Measurements from ENCODE around the gene SLC17A5. TPM values are rescaled to one million over a fixed set of nuclear protein-coding genes. Genes with fewer than 3 reads are reported as not detected.
"Not testable (repeated sequence)": the region's sequence is repeated elsewhere in the genome, so short reads cannot be mapped to it uniquely, and the experiment has no call there.

Gene SLC17A5
- total and polyA plus RNA-seq, 12 donors = 1.5 to 20.3 (median 12.8) TPM

DNA sequence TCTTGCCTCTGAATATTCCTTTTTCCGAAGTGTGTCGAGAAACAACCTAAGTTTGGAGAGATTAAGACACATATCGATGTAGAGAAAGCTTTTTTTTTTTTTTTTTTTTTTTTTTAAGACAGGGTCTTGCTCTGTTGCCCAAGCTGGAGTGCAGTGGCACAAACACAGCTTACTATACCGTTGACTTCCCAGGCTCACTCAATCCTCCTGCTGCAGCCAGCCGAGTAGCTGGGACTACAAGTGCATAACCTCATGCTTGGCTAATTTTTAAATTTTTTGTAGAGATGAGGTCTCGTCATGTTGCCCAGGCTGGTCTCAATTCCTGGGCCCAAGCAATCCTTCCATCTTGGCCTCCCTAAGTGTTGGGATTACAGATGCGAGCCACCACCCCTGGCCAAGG, 21.4 kb downstream of the SLC17A5 start:
- H3K27ac ChIP-seq = no peak overlapping the region
- intact Hi-C loops (cut with DNase I) = no loop called here
- no peaks in the 10 kb centered on the region for H3K27me3 ChIP-seq

DNA sequence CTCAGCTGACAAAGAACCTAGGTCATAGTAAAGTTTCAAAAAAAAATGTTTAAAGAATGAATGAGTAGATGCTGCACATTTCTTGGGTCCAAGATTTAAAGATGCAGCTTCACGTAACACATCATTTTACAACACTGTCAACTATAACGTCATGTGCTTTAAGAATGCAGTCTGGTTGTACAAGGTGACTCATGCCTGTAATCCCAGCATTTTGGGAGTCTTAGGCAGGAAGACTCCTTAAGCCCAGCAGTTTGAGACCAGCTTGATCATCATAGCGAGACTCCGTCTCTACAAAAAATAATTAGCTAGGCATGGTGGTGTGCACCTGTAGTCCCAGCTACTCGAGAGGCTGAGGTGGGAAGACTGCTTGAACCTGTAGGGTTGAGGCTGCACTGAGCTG, 21.9 kb downstream of the SLC17A5 start:
- 87 to 97% (median 93%) methylated on average over 5 of the region's 5 CpGs for WGBS, 4 donors
- no peaks in the 10 kb centered on the region for H3K27me3 ChIP-seq
- no peak overlapping the region for H3K27ac ChIP-seq
- H3K36me3 ChIP-seq (replicated peaks in 1 of 2) = peaks cover 0 to 21% of the 10 kb centered on the region in 2 donors
- intact Hi-C loops (cut with DNase I) = no loop called here
- H3K4me1 ChIP-seq (replicated peaks in 1 of 2) = no peaks in the 10 kb centered on the region
- H3K4me3 ChIP-seq = no peak overlapping the region
- TF ChIP-seq, protein P1, sequence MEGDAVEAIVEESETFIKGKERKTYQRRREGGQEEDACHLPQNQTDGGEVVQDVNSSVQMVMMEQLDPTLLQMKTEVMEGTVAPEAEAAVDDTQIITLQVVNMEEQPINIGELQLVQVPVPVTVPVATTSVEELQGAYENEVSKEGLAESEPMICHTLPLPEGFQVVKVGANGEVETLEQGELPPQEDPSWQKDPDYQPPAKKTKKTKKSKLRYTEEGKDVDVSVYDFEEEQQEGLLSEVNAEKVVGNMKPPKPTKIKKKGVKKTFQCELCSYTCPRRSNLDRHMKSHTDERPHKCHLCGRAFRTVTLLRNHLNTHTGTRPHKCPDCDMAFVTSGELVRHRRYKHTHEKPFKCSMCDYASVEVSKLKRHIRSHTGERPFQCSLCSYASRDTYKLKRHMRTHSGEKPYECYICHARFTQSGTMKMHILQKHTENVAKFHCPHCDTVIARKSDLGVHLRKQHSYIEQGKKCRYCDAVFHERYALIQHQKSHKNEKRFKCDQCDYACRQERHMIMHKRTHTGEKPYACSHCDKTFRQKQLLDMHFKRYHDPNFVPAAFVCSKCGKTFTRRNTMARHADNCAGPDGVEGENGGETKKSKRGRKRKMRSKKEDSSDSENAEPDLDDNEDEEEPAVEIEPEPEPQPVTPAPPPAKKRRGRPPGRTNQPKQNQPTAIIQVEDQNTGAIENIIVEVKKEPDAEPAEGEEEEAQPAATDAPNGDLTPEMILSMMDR (IDR thresholded peaks at IDR 0.05) = no peak
- TF ChIP-seq POLR2A (IDR thresholded peaks at IDR 0.05) = no peak
- no peak for DNase-seq
- no peaks in the 10 kb centered on the region for H3K9me3 ChIP-seq (replicated peaks in 1 of 3)

More for the DNA sequence above, 21.4 kb downstream of the SLC17A5 start:
- no peak overlapping the region for H3K4me3 ChIP-seq
- H3K4me1 ChIP-seq (replicated peaks in 1 of 2) = no peaks in the 10 kb centered on the region
- no peaks in the 10 kb centered on the region for H3K9me3 ChIP-seq (replicated peaks in 1 of 3)
- WGBS, 4 donors = 93 to 99% (median 97%) methylated on average over 7 of the region's 7 CpGs
- peaks cover 0 to 21% of the 10 kb centered on the region in 2 donors for H3K36me3 ChIP-seq (replicated peaks in 1 of 2)
- no peak for DNase-seq
- TF ChIP-seq, protein P1 (IDR thresholded peaks at IDR 0.05) = no peak
- no peak for TF ChIP-seq POLR2A (IDR thresholded peaks at IDR 0.05)

DNA sequence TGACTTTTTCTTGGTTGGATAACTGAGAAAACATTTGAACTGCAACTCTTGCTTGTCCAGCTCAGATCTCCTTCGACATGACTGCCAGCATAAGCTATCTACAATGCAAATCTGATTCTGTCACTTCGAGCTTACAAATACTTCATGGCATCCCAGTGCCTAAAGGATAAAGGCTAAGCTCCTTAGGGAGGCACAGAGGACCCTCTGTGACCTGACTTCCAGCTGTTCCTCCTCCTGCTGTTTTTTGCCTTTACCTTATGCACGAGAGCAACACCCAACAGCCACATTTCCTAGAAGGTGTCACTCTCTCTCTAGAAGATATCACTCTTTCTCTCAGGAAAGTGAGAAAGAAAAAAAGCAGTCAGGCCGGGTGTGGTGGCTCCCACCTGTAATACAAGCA, 23.4 kb downstream of the SLC17A5 start:
- Histone ChIP-seq H3K27ac (no peak overlapping the region), H3K4me1 (replicated peaks in 1 of 2) (no peaks in the 10 kb centered on the region), H3K36me3 (replicated peaks in 1 of 2) (peaks cover 0 to 21% of the 10 kb centered on the region in 2 donors), H3K9me3 (replicated peaks in 1 of 3) (no peaks in the 10 kb centered on the region), H3K27me3 (no peaks in the 10 kb centered on the region), H3K4me3 (no peak overlapping the region)
- DNase-seq = no peak
- TF ChIP-seq, protein P1 (IDR thresholded peaks at IDR 0.05) = no peak
- no peak for TF ChIP-seq POLR2A (IDR thresholded peaks at IDR 0.05)
- intact Hi-C loops (cut with DNase I) = no loop called here
- whole genome bisulfite sequencing, 4 donors = 91 to 94% (median 93%) methylated on average over 4 of the region's 4 CpGs

DNA sequence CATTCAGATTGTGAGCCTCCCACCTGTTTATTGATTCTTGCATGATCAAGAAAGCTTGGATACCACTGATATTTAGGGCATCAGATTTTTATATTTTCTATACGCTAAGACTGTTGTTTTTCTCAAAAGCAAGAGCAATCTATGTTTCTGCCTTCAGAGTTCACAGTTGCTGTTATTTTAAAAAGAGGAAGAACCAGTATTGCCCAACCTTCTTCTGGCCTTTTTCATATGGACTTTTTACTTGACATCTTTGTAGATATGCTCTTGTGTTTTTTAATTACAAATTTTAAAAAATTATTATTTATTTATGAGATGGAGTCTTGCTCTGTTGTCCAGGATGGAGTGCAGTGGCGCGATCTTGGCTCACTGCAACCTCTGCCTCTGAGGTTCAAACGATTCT, 28.9 kb downstream of the SLC17A5 start:
- DNase-seq = no peak

DNA sequence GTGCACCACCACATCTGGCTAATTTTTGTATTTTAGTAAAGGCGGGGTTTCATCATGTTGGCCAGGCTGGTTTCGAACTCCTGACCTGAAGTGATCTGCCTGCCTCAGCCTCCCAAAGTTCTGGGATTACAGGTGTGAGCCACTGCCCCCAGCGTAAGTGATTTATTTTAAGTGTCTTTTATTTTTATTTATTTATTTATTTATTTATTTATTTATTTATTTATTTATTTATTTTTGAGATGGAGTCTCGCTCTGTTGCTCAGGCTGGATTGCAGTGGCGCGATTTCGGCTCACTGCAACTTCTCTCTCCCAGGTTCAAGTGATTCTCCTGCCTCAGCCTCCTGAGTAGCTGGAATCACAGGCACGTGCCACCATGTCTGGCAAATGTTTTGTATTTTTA, 30.3 kb downstream of the SLC17A5 start:
- H3K27me3 ChIP-seq; H3K4me1 ChIP-seq (replicated peaks in 1 of 2); intact Hi-C loops (cut with DNase I); H3K9me3 ChIP-seq (replicated peaks in 1 of 3); DNase-seq; H3K36me3 ChIP-seq (replicated peaks in 1 of 2); H3K4me3 ChIP-seq; H3K27ac ChIP-seq: not testable (repeated sequence)
- 93 to 98% (median 96%) methylated on average over 8 of the region's 8 CpGs for WGBS, 4 donors

More for the DNA sequence above, 28.9 kb downstream of the SLC17A5 start:
- Histone ChIP-seq H3K4me1 (replicated peaks in 1 of 2) (no peaks in the 10 kb centered on the region), H3K9me3 (replicated peaks in 1 of 3) (no peaks in the 10 kb centered on the region), H3K27me3 (no peaks in the 10 kb centered on the region), H3K27ac (no peak overlapping the region), H3K36me3 (replicated peaks in 1 of 2) (no peaks in the 10 kb centered on the region), H3K4me3 (no peak overlapping the region)
- TF ChIP-seq POLR2A (IDR thresholded peaks at IDR 0.05) = no peak
- TF ChIP-seq, protein P1 (IDR thresholded peaks at IDR 0.05) = no peak
- intact Hi-C loops (cut with DNase I) = no loop called here
- WGBS, 4 donors = 85 to 95% (median 93%) methylated on average over 4 of the region's 4 CpGs

DNA sequence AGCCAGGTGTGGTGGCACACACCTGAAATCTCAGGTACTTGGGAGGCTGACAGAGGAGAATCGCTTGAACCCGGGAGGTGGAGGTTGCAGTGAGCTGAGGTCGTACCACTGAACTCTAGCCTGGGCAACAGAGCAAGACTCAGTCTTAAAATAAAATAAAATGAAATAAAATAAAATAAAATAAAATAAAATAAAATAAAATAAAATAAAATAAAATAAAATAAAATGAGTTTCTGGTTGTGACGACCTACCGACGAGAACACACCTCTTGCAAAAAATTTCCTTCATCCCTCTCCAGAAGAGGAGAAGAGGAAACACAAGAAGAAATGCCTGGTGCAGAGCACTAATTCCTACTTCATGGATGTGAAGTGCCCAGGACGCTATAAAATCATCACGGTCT, 35.7 kb downstream of the SLC17A5 start:
- not testable (repeated sequence) for H3K4me3 ChIP-seq; DNase-seq; H3K27ac ChIP-seq; H3K27me3 ChIP-seq; H3K4me1 ChIP-seq (replicated peaks in 1 of 2); H3K36me3 ChIP-seq (replicated peaks in 1 of 2); H3K9me3 ChIP-seq (replicated peaks in 1 of 3)
- intact Hi-C loops (cut with DNase I) = loop anchor here in 1 of 2 donors (10.0 kb wide), 1 partner anchor 113 kb away; no protein-coding TSS in a partner anchor
- 89 to 98% (median 94%) methylated on average over 8 of the region's 8 CpGs for WGBS, 4 donors

Data from adrenal gland (tissue), 12 donors.